H1 (cell line): Measurements from ENCODE around the gene GLRB. TPM values are rescaled to one million over a fixed set of nuclear protein-coding genes. Genes with fewer than 3 reads are reported as not detected.

Experiments used
- CTCF ChIA-PET: fragments of 300-600 bp; sonication (Branson Sonifier 250); formaldehyde crosslinking; loops from one replicate; lab custom pipeline; 2021; ENCODE audit not compliant: partially characterized antibody; lab: Charles Lee
- POLR2A ChIA-PET: fragments of 300-600 bp; sonication (Branson Sonifier 250); formaldehyde crosslinking; loops from one replicate; lab custom pipeline; 2021; ENCODE audit warnings: inconsistent platforms; ENCODE audit not compliant: partially characterized antibody; lab: Charles Lee
- DNase-seq, 2 experiments: peaks; one replicate each; pipeline versions ENCODE4 v3.0.0 to v3.0.0-alpha.2; 2010 to 2022; ENCODE audit warnings: low spot score in 2 of 2, low read depth in 1 of 2, mixed read lengths in 1 of 2
- FAIRE-seq: peaks from 2 replicates; lab custom pipeline; 2011; peaks lifted over from hg19 to GRCh38; lab: Jason Lieb, UNC
- H2AFZ ChIP-seq: 2 replicates; pipeline ENCODE4 v1.8.1; 2012; ENCODE audit warnings: low read length, inconsistent platforms
- H2AK5ac ChIP-seq: 2 replicates; pipeline ENCODE4 v1.6.1; 2013; ENCODE audit warnings: low read depth, low read length
- H2BK120ac ChIP-seq: replicated peaks from 2 replicates; pipeline ENCODE3; 2013; ENCODE audit warnings: low read depth, low read length, inconsistent platforms
- H2BK12ac ChIP-seq: 2 replicates; pipeline ENCODE4 v1.6.1; 2013; ENCODE audit warnings: low read depth, low read length
- H2BK15ac ChIP-seq: 2 replicates; pipeline ENCODE4 v1.6.1; 2013; ENCODE audit warnings: low read length
- H2BK20ac ChIP-seq: 2 replicates; pipeline ENCODE4 v1.6.1; 2013; ENCODE audit warnings: low read length
- H2BK5ac ChIP-seq: 2 replicates; pipeline ENCODE4 v1.6.1; 2013; ENCODE audit warnings: low read depth, low read length
- H3K14ac ChIP-seq: 2 replicates; pipeline ENCODE4 v1.6.1; 2013; ENCODE audit warnings: inconsistent platforms; ENCODE audit not compliant: insufficient read length
- H3K18ac ChIP-seq: 2 replicates; pipeline ENCODE4 v1.6.1; 2013; ENCODE audit warnings: low read length; ENCODE audit errors: extremely low read depth
- H3K23ac ChIP-seq: 2 replicates; pipeline ENCODE4 v1.6.1; 2013; ENCODE audit warnings: inconsistent platforms; ENCODE audit not compliant: insufficient read length
- H3K23me2 ChIP-seq: 2 replicates; pipeline ENCODE4 v1.6.1; 2013; ENCODE audit warnings: low read depth, low read length
- H3K27ac ChIP-seq: 2 replicates; pipeline ENCODE4 v1.6.1; 2011; ENCODE audit warnings: low read depth, low read length, inconsistent platforms
- H3K27me3 ChIP-seq, 4 experiments: replicated peaks in 1 of 4; 1 replicate in 1 of 4; 2 replicates in 3 of 4; pipeline versions ENCODE4 v1.6.1 to v1.8.1; 2011 to 2013; ENCODE audit warnings: low read length in 3 of 4, mild to moderate bottlenecking in 3 of 4, inconsistent platforms in 2 of 4, mixed read lengths in 2 of 4, moderate library complexity in 1 of 4; ENCODE audit not compliant: control insufficient read depth in 3 of 4, insufficient read depth in 3 of 4; ENCODE audit errors: extremely low read depth in 1 of 4
- H3K36me3 ChIP-seq, 4 experiments: 2 replicates each; pipeline versions ENCODE4 v1.6.1 to v1.8.1; 2011 to 2013; ENCODE audit warnings: mild to moderate bottlenecking in 4 of 4, low read length in 3 of 4, moderate library complexity in 2 of 4, control low read depth in 1 of 4, inconsistent platforms in 1 of 4; ENCODE audit not compliant: insufficient read depth in 4 of 4, control insufficient read depth in 2 of 4
- H3K4ac ChIP-seq: replicated peaks from 2 replicates; pipeline ENCODE3; 2013; ENCODE audit warnings: low read length, low read depth, mixed read lengths, inconsistent platforms; ENCODE audit not compliant: insufficient read length
- H3K4me1 ChIP-seq, 4 experiments: replicated peaks in 1 of 4; 1 replicate in 1 of 4; 2 replicates in 3 of 4; pipeline versions ENCODE4 v1.6.1 to v1.8.1; 2011 to 2013; ENCODE audit warnings: low read length in 3 of 4, inconsistent platforms in 2 of 4, mixed read lengths in 1 of 4; ENCODE audit not compliant: insufficient read depth in 4 of 4, control insufficient read depth in 3 of 4
- H3K4me2 ChIP-seq, 2 experiments: 2 replicates each; pipeline versions ENCODE4 v1.6.1 to v1.8.1; 2011 to 2013; ENCODE audit warnings: low read depth in 2 of 2, low read length in 2 of 2, control low read depth in 1 of 2, inconsistent platforms in 1 of 2, mild to moderate bottlenecking in 1 of 2; ENCODE audit not compliant: insufficient read depth in 1 of 2
- H3K4me3 ChIP-seq, 4 experiments: fragments of 200-600, 300-600 bp in 1 of 4; sonication (generic), shearing (Covaris generic), sonication (Bioruptor Twin) in 1 of 4; 2 replicates each; pipeline versions ENCODE4 v1.5.1 to v1.8.1; 2011 to 2016; ENCODE audit warnings: low read length in 4 of 4, low read depth in 3 of 4, control low read depth in 2 of 4, inconsistent platforms in 2 of 4, mild to moderate bottlenecking in 2 of 4, mixed read lengths in 1 of 4, moderate library complexity in 1 of 4; ENCODE audit not compliant: insufficient read depth in 2 of 4; ENCODE audit errors: extremely low read depth in 1 of 4
- H3K56ac ChIP-seq: replicated peaks from 2 replicates; pipeline ENCODE3; 2013; ENCODE audit warnings: low read depth, mild to moderate bottlenecking, mixed read lengths, low read length, inconsistent platforms; ENCODE audit not compliant: insufficient read length
- H3K79me1 ChIP-seq: 2 replicates; pipeline ENCODE4 v1.6.1; 2013; ENCODE audit warnings: low read depth, low read length, control low read depth
- H3K79me2 ChIP-seq, 2 experiments: 2 replicates each; pipeline versions ENCODE4 v1.6.1 to v1.8.1; 2012 to 2013; ENCODE audit warnings: low read length in 2 of 2, mild to moderate bottlenecking in 2 of 2, inconsistent platforms in 1 of 2; ENCODE audit not compliant: insufficient read depth in 2 of 2, control insufficient read depth in 1 of 2
- H3K9ac ChIP-seq, 4 experiments: replicated peaks in 1 of 4; 1 replicate in 1 of 4; 2 replicates in 3 of 4; pipeline versions ENCODE4 v1.6.1 to v1.8.1; 2011 to 2013; ENCODE audit warnings: low read depth in 3 of 4, low read length in 3 of 4, control low read depth in 2 of 4, mild to moderate bottlenecking in 2 of 4, moderate library complexity in 2 of 4, inconsistent platforms in 1 of 4; ENCODE audit errors: extremely low read depth in 1 of 4
- H3K9me3 ChIP-seq, 2 experiments: 2 replicates each; pipeline versions ENCODE4 v1.6.1 to v1.8.1; 2012 to 2013; ENCODE audit warnings: mild to moderate bottlenecking in 2 of 2, moderate library complexity in 2 of 2, control low read depth in 1 of 2, inconsistent platforms in 1 of 2, low read depth in 1 of 2, low read length in 1 of 2, mixed read lengths in 1 of 2; ENCODE audit not compliant: insufficient read depth in 2 of 2
- H4K20me1 ChIP-seq, 2 experiments: replicated peaks in 1 of 2; 2 replicates each; pipeline versions ENCODE3 to v1.8.1; 2011 to 2013; ENCODE audit warnings: inconsistent platforms in 2 of 2, low read length in 2 of 2, mild to moderate bottlenecking in 1 of 2; ENCODE audit not compliant: insufficient read depth in 2 of 2, control insufficient read depth in 1 of 2
- H4K5ac ChIP-seq: 2 replicates; pipeline ENCODE4 v1.6.1; 2013; ENCODE audit warnings: low read length, low read depth, mixed read lengths, inconsistent platforms; ENCODE audit not compliant: insufficient read length
- H4K8ac ChIP-seq: 2 replicates; pipeline ENCODE4 v1.8.0; 2013; ENCODE audit warnings: mild to moderate bottlenecking, moderate library complexity, low read length, inconsistent platforms; ENCODE audit not compliant: insufficient read depth; ENCODE audit errors: extremely low read depth
- H4K91ac ChIP-seq: replicated peaks from 2 replicates; pipeline ENCODE3; 2013; ENCODE audit warnings: low read length, mixed read lengths, inconsistent platforms; ENCODE audit not compliant: insufficient read length
- ATF2 ChIP-seq: IDR thresholded peaks from 2 replicates; pipeline ENCODE4 v1.6.1; 2012; ENCODE audit warnings: low read length, inconsistent platforms
- E2F6 ChIP-seq: IDR thresholded peaks from 2 replicates; pipeline ENCODE4 v1.6.1; 2012; ENCODE audit warnings: inconsistent platforms
- EGR1 ChIP-seq: IDR thresholded peaks from 2 replicates; pipeline ENCODE4 v1.6.1; 2011; ENCODE audit warnings: low read depth, low read length, borderline replicate concordance
- EZH2 ChIP-seq: fragments of 200-600 bp; sonication (generic); IDR thresholded peaks from 2 replicates; pipeline ENCODE4 v1.7.1; 2012; ENCODE audit warnings: low read depth, mild to moderate bottlenecking, moderate library complexity, low read length, inconsistent platforms; ENCODE audit not compliant: severe bottlenecking
- JUN ChIP-seq: IDR thresholded peaks from 2 replicates; pipeline ENCODE4 v1.6.1; 2011; ENCODE audit warnings: low read depth, mild to moderate bottlenecking, improper control_type of control experiment, low read length
- KDM5A ChIP-seq: fragments of 200-600 bp; IDR thresholded peaks from 2 replicates; pipeline ENCODE4 v1.7.1; 2012; ENCODE audit warnings: mild to moderate bottlenecking, low read length, inconsistent platforms, mixed read lengths
- PHF8 ChIP-seq: fragments of 200-600 bp; sonication (generic); conservative IDR thresholded peaks from 2 replicates; pipeline ENCODE4 v1.7.1; 2012; ENCODE audit warnings: low read depth, mild to moderate bottlenecking, inconsistent platforms, low read length, moderate library complexity
- RFX5 ChIP-seq: IDR thresholded peaks from 2 replicates; pipeline ENCODE4 v1.6.1; 2011; ENCODE audit warnings: low read depth, low read length, improper control_type of control experiment, borderline replicate concordance
- SIX5 ChIP-seq: IDR thresholded peaks from 2 replicates; pipeline ENCODE4 v1.6.1; 2011; ENCODE audit warnings: mild to moderate bottlenecking, low read depth, low read length
- SP2 ChIP-seq: IDR thresholded peaks from 2 replicates; pipeline ENCODE4 v1.6.1; 2012; ENCODE audit warnings: mild to moderate bottlenecking, low read length, inconsistent platforms
- TCF12 ChIP-seq: IDR thresholded peaks from 2 replicates; pipeline ENCODE4 v1.6.1; 2011; ENCODE audit warnings: low read depth, mild to moderate bottlenecking, low read length
- WGBS, 2 experiments: shearing (Covaris generic) in 1 of 2; methylation state at CpG; one replicate each; pipeline versions ENCODE4 v1.1.6 to v1.1.7; 2013 to 2015; ENCODE audit warnings: low lambda C conversion rate in 2 of 2, mixed read lengths in 2 of 2, inconsistent platforms in 1 of 2, low coverage in 1 of 2, missing lambda C conversion rate in 1 of 2; ENCODE audit not compliant: insufficient replicate concordance in 2 of 2, insufficient coverage in 1 of 2, insufficient read length in 1 of 2; ENCODE audit errors: extremely low coverage in 1 of 2, missing lambda C conversion rate in 1 of 2; 5-methylcytosine and 5-hydroxymethylcytosine counted together
- polyA plus RNA-seq, 7 experiments: library from polyadenylated mRNA; depleted of rRNA in 3 of 7; stranded (reverse) in 5 of 7; unstranded in 2 of 7; fragments of >200 nt in 5 of 7; fragments of 200-250 nt in 2 of 7; gene quantifications; 1 replicate in 5 of 7; 2 replicates in 1 of 7; 4 replicates in 1 of 7; pipeline versions ENCODE4 v1.2.1 to v1.2.3, GENCODE V29; 2011 to 2013; ENCODE audit warnings: missing spikeins in 2 of 7, mixed read lengths in 2 of 7
- total RNA-seq: library from RNA; stranded (reverse); fragmentation: NEBNext Ultra II Directional; extraction: Animal tissue kit (Norgen Biotek cat#: 25700); gene quantifications from 2 replicates; pipeline ENCODE4 v1.2.1, GENCODE V29; 2021

The GLRB gene
- total and polyA plus RNA-seq, 2 of the 8 experiments (the other 6 are each of a cell fraction or from before 2014, with no cell fraction given): 0.33 to 1.1 TPM

GRCh38 chr4:157052429-157053040, 23.4 kb upstream of the GLRB start:
- Histone ChIP-seq H3K56ac (no peak overlapping the region), H3K4me2 (no peak overlapping the region), H3K9me3 (no peaks in the 10 kb centered on the region), H4K20me1 (no peaks in the 10 kb centered on the region), H2AFZ (peak overlapping the region; percentile 61; the same call in 1 of the 2 replicates), H3K23me2 (no peaks in the 10 kb centered on the region), H2BK120ac (no peak overlapping the region), H2AK5ac (no peak overlapping the region), H3K4me3 (no peak overlapping the region), H2BK5ac (no peak overlapping the region), H3K79me1 (no peaks in the 10 kb centered on the region), H3K23ac (no peak overlapping the region), H3K79me2 (no peaks in the 10 kb centered on the region), H4K8ac (peak overlapping the region; percentile 47; the same call in 1 of the 2 replicates), H3K4me1 (no peaks in the 10 kb centered on the region), H3K18ac (peak overlapping the region; percentile 28; the same call in 1 of the 2 replicates), H3K14ac (no peak overlapping the region), H2BK20ac (no peak overlapping the region), H3K27ac (no peak overlapping the region), H3K27me3 (no peaks in the 10 kb centered on the region), H3K9ac (no peak overlapping the region), H2BK12ac (no peak overlapping the region), H3K4ac (no peak overlapping the region), H4K91ac (no peak overlapping the region), H4K5ac (no peak overlapping the region), H2BK15ac (no peak overlapping the region), H3K36me3 (no peaks in the 10 kb centered on the region)
- 81% methylated on average over 11 of the region's 11 CpGs; no CpG with 5 or more reads in 1 of the 2 experiments for WGBS, 2 experiments
- ChIA-PET CTCF (interaction anchor here (0.6 to 1.2 kb wide), 5 partner anchors 9 to 183 kb away, joined by 3 read pairs; no protein-coding TSS in a partner anchor), POLR2A (no interaction called here)
- peak in 1 of 2 experiments; percentile 44 for DNase-seq
- no peak for FAIRE-seq
- TF ChIP-seq KDM5A: no peak
- no peak for TF ChIP-seq PHF8
- TF ChIP-seq E2F6: no peak
- TF ChIP-seq TCF12: no peak
- TF ChIP-seq EZH2: no peak
- TF ChIP-seq SIX5: no peak
- TF ChIP-seq ATF2: no peak
- TF ChIP-seq SP2: no peak
- no peak for TF ChIP-seq RFX5
- TF ChIP-seq EGR1: no peak
- TF ChIP-seq JUN: no peak
